Mesendoderm (in vitro differentiated cells): ENCODE measurements around the gene DYSF.
"Not testable (repeated sequence)": the region's sequence is repeated elsewhere in the genome, so short reads cannot be mapped to it uniquely, and the experiment has no call there.

ENCODE experiments used
- DNase-seq: peaks from one replicate; pipeline ENCODE4 v3.0.0; 2013
- H2AK5ac ChIP-seq: 2 replicates; pipeline ENCODE4 v1.6.1; 2013; ENCODE audit warnings: low read length, inconsistent platforms
- H2BK120ac ChIP-seq: 2 replicates; pipeline ENCODE4 v1.6.1; 2013; ENCODE audit warnings: low read depth, mild to moderate bottlenecking, low read length, moderate library complexity, mixed read lengths
- H2BK15ac ChIP-seq: replicated peaks from 2 replicates; pipeline ENCODE4 v1.6.1; 2013; ENCODE audit warnings: low read depth, mild to moderate bottlenecking, moderate library complexity
- H2BK5ac ChIP-seq: 2 replicates; pipeline ENCODE4 v1.6.1; 2013; ENCODE audit warnings: low read length, inconsistent platforms
- H3K18ac ChIP-seq: 2 replicates; pipeline ENCODE4 v1.6.1; 2013; ENCODE audit warnings: mild to moderate bottlenecking, low read length, mixed read lengths
- H3K23ac ChIP-seq: one replicate; pipeline ENCODE4 v1.6.1; 2013; ENCODE audit warnings: low read length
- H3K27ac ChIP-seq: 2 replicates; pipeline ENCODE4 v1.5.1; 2013; ENCODE audit warnings: low read depth, mild to moderate bottlenecking, inconsistent platforms, low read length, moderate library complexity
- H3K27me3 ChIP-seq: 2 replicates; pipeline ENCODE4 v1.6.1; 2013; ENCODE audit warnings: low read length, control low read depth, mild to moderate bottlenecking, inconsistent platforms; ENCODE audit not compliant: insufficient read depth, poor library complexity
- H3K36me3 ChIP-seq: 2 replicates; pipeline ENCODE4 v1.6.1; 2013; ENCODE audit warnings: low read length, inconsistent platforms; ENCODE audit not compliant: control insufficient read depth, insufficient read depth
- H3K4ac ChIP-seq: one replicate; pipeline ENCODE4 v1.6.1; 2013; ENCODE audit warnings: low read depth, mild to moderate bottlenecking, low read length, moderate library complexity
- H3K4me1 ChIP-seq: 2 replicates; pipeline ENCODE4 v1.6.1; 2013; ENCODE audit warnings: low read depth, low read length, inconsistent platforms; ENCODE audit not compliant: control insufficient read depth
- H3K4me2 ChIP-seq: 2 replicates; pipeline ENCODE4 v1.6.1; 2013; ENCODE audit warnings: low read length
- H3K4me3 ChIP-seq: 2 replicates; pipeline ENCODE4 v1.5.1; 2013; ENCODE audit warnings: mild to moderate bottlenecking, low read length
- H3K56ac ChIP-seq: one replicate; pipeline ENCODE4 v1.6.1; 2013; ENCODE audit warnings: low read length
- H3K79me1 ChIP-seq: 2 replicates; pipeline ENCODE4 v1.6.1; 2013; ENCODE audit warnings: low read length, inconsistent platforms
- H3K79me2 ChIP-seq: 2 replicates; pipeline ENCODE4 v1.6.1; 2013; ENCODE audit warnings: mild to moderate bottlenecking, low read length; ENCODE audit not compliant: control insufficient read depth, insufficient read depth
- H3K9ac ChIP-seq: 2 replicates; pipeline ENCODE4 v1.6.1; 2013; ENCODE audit warnings: low read length, inconsistent platforms
- H4K5ac ChIP-seq: one replicate; pipeline ENCODE4 v1.6.1; 2013; ENCODE audit warnings: low read length
- H4K8ac ChIP-seq: one replicate; pipeline ENCODE4 v1.6.1; 2013; ENCODE audit warnings: low read depth, mild to moderate bottlenecking, control low read depth, low read length, moderate library complexity
- WGBS: extraction: QIAGEN DNeasy Blood & Tissue Kit; methylation state at CpG from one replicate; pipeline ENCODE4 v1.1.7; 2013; ENCODE audit warnings: low lambda C conversion rate, missing lambda C conversion rate; ENCODE audit not compliant: insufficient coverage; ENCODE audit errors: extremely low coverage; 5-methylcytosine and 5-hydroxymethylcytosine counted together

DYSF gene

DNA sequence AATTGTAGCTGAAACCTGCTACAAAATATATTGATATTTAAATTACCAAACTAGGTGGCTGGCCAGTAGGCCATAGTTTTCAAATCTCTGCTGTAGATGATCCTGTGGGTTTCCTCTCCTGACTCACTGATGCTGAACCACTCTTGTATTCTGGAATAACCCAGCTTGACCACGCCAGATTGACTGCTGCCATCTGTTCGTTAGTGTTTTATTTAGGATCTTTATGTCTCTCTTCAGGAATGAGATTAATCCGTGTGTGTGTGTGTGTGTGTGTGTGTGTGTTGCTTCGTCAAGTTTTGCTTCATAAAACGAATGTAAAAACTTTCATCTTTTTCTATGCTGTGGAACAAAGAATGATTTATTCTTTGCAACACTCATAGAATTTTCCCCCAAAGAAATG lies 187.1 kb downstream of the DYSF start:
- DNase-seq, result no peak
- Histone ChIP-seq H3K9ac (no peak overlapping the region), H3K23ac (no peak overlapping the region), H3K36me3 (no peaks in the 10 kb centered on the region), H3K27ac (no peak overlapping the region), H2AK5ac (no peak overlapping the region), H3K4me1 (no peaks in the 10 kb centered on the region), H3K79me1 (no peaks in the 10 kb centered on the region), H2BK15ac (no peak overlapping the region), H3K4me2 (no peak overlapping the region), H3K4me3 (no peak overlapping the region), H2BK120ac (no peak overlapping the region), H3K27me3 (no peaks in the 10 kb centered on the region), H3K56ac (no peak overlapping the region), H3K79me2 (no peaks in the 10 kb centered on the region), H4K5ac (no peak overlapping the region), H4K8ac (no peak overlapping the region), H2BK5ac (no peak overlapping the region), H3K18ac (no peak overlapping the region), H3K4ac (no peak overlapping the region)
- WGBS, result no CpG with 5 or more reads among the region's 5 CpGs

DNA sequence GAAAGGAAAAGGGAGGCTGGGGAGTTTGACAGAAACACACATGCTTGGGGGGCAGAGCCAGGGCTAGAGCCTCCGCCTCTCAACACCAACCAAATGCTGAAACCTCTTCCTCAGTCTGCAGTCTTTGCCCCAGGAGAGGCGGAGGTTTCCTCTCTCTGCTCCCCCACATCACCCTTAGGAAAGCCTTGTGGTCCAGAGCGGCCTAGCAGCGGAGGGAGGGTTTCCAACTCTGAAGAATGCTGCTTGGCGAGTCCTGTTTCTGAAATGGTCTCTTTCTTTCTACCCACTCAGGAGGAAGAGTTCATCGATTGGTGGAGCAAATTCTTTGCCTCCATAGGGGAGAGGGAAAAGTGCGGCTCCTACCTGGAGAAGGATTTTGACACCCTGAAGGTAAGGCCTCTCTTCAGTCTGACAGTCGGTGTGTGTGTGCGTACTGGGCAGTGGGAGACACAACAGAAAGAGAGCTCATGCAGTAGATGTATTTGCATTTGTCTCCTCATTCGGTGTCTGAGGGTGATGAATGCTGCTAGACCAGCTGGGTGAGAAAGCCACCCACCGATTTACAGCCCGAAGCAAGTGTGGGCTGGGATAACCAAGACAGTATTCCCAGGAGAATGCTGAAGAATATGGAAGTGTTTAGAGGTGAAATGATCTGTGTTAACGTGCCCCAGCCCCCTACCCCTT lies 190.5 kb downstream of the DYSF start:
- Histone ChIP-seq H4K8ac (no peak overlapping the region), H2BK15ac (no peak overlapping the region), H2AK5ac (no peak overlapping the region), H3K79me2 (no peaks in the 10 kb centered on the region), H4K5ac (no peak overlapping the region), H3K36me3 (no peaks in the 10 kb centered on the region), H2BK5ac (no peak overlapping the region), H3K23ac (no peak overlapping the region), H3K4me3 (no peak overlapping the region), H3K56ac (no peak overlapping the region), H2BK120ac (no peak overlapping the region), H3K9ac (no peak overlapping the region), H3K4ac (no peak overlapping the region), H3K18ac (no peak overlapping the region), H3K27ac (no peak overlapping the region), H3K4me1 (no peaks in the 10 kb centered on the region), H3K4me2 (no peak overlapping the region), H3K79me1 (no peaks in the 10 kb centered on the region), H3K27me3 (no peaks in the 10 kb centered on the region)
- DNase-seq, result peak; percentile 65
- no CpG with 5 or more reads among the region's 13 CpGs for WGBS

DNA sequence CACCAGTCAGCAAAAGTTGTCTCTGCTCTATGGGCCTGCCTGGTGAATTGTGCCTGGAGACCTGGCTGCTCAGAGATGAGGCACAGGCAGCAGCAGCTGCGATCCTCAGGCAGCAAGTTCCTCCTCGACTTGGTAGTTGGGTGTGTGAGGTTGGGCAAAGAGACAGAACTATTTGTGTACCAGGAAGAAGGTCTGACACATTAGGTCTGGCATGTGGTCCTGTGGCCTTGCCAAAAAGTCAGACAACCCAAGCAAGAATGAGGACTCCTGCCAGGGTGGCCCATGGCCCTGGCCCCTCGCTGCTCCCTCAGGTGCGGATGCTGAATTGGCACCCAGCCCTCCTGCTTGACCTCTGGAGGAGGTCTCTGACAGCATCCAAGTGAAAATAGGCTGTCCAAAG lies 192.7 kb downstream of the DYSF start:
- Histone ChIP-seq H3K4me2 (no peak overlapping the region), H4K5ac (no peak overlapping the region), H2BK15ac (no peak overlapping the region), H2BK5ac (no peak overlapping the region), H3K36me3 (no peaks in the 10 kb centered on the region), H3K27ac (no peak overlapping the region), H3K4ac (no peak overlapping the region), H3K4me3 (no peak overlapping the region), H3K23ac (no peak overlapping the region), H3K27me3 (no peaks in the 10 kb centered on the region), H3K79me2 (no peaks in the 10 kb centered on the region), H3K9ac (no peak overlapping the region), H2BK120ac (no peak overlapping the region), H3K18ac (no peak overlapping the region), H3K79me1 (no peaks in the 10 kb centered on the region), H2AK5ac (no peak overlapping the region), H3K4me1 (no peaks in the 10 kb centered on the region), H4K8ac (no peak overlapping the region), H3K56ac (no peak overlapping the region)
- WGBS, result no CpG with 5 or more reads among the region's 4 CpGs
- no peak for DNase-seq

DNA sequence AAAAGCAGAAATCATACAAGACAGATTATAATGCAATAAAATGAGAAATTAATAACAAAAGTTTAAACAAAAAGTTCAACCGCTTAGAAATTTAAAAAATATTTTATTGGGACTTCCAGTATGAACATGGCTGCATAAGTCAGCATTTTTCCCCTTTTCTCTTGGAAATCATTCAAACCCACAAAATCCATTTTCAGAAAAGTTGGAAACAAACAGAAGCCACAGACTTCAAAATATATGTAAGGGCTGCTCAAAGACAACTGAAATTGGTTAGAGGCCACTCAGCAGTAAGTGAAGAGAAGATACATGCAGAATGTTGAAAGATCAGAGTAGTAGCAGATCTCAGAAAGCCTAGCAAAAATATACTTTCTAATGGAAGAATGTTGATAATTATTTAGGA lies 194.0 kb downstream of the DYSF start:
- H2BK5ac ChIP-seq, result no peak overlapping the region
- no CpG with 5 or more reads among the region's 1 CpG for WGBS
- H3K79me1 ChIP-seq, result no peaks in the 10 kb centered on the region
- no peaks in the 10 kb centered on the region for H3K79me2 ChIP-seq
- H4K8ac ChIP-seq, result no peak overlapping the region
- no peak overlapping the region for H3K4me3 ChIP-seq
- H3K4me2 ChIP-seq, result no peak overlapping the region
- H3K56ac ChIP-seq, result no peak overlapping the region
- H2AK5ac ChIP-seq, result no peak overlapping the region
- H3K18ac ChIP-seq, result no peak overlapping the region
- H3K36me3 ChIP-seq, result no peaks in the 10 kb centered on the region
- H3K27me3 ChIP-seq, result no peaks in the 10 kb centered on the region
- no peaks in the 10 kb centered on the region for H3K4me1 ChIP-seq
- H3K9ac ChIP-seq, result no peak overlapping the region
- no peak overlapping the region for H3K4ac ChIP-seq
- no peak overlapping the region for H2BK15ac ChIP-seq
- H3K23ac ChIP-seq, result no peak overlapping the region
- no peak overlapping the region for H4K5ac ChIP-seq
- no peak overlapping the region for H2BK120ac ChIP-seq
- DNase-seq, result no peak
- no peak overlapping the region for H3K27ac ChIP-seq

DNA sequence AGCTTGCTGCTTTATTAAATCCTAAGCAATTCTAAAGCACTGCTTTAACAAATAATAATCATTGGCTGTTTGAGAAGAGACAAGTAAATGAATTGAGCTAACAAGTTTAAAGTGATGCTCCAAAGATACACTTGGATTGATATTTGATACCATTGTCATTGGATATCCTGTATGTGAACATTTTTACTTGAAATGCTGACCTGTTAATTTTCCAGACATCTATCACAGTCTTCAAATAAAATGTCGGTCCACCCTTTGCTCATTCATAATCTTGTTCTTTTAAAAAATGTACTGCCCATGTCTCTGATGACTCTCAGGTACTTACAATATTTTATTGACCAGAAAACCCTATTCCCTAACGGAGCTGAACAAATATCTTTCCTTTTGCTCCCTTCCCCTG lies 202.1 kb downstream of the DYSF start:
- Histone ChIP-seq H3K4me1 (no peaks in the 10 kb centered on the region), H2AK5ac (no peak overlapping the region), H3K36me3 (no peaks in the 10 kb centered on the region), H3K18ac (no peak overlapping the region), H4K8ac (no peak overlapping the region), H3K9ac (no peak overlapping the region), H3K27me3 (no peaks in the 10 kb centered on the region), H3K4me2 (no peak overlapping the region), H4K5ac (no peak overlapping the region), H2BK120ac (no peak overlapping the region), H3K56ac (no peak overlapping the region), H3K4ac (no peak overlapping the region), H3K4me3 (no peak overlapping the region), H2BK15ac (no peak overlapping the region), H3K27ac (no peak overlapping the region), H2BK5ac (no peak overlapping the region), H3K79me2 (no peaks in the 10 kb centered on the region), H3K23ac (no peak overlapping the region), H3K79me1 (no peaks in the 10 kb centered on the region)
- WGBS, result no CpG with 5 or more reads among the region's 2 CpGs
- DNase-seq, result no peak

DNA sequence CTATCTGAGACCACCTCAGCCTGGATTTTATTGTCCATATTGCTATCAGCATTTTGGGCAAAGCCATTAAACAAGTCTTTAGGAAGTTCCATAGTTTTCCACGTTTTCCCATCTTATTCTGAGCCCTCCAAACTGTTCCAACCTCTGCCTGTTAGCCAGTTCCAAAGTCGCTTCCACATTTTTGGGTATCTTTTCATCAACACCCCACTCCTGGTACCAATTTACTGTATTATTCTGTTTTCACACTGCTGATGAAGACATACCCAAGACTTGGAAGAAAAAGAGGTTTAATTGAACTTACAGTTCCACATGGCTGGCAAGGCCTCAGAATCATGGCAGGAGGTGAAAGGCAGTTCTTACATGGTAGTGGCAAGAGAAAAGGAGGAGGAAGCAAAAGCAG lies 204.9 kb downstream of the DYSF start:
- H3K27me3 ChIP-seq, H3K4me1 ChIP-seq, H3K27ac ChIP-seq, H3K56ac ChIP-seq, H2AK5ac ChIP-seq, H3K18ac ChIP-seq, H2BK120ac ChIP-seq, H3K36me3 ChIP-seq, H3K4me3 ChIP-seq, H2BK15ac ChIP-seq, H3K9ac ChIP-seq, H3K4ac ChIP-seq, H3K79me2 ChIP-seq, H2BK5ac ChIP-seq, DNase-seq, H3K4me2 ChIP-seq, H4K8ac ChIP-seq, H3K23ac ChIP-seq, H4K5ac ChIP-seq, H3K79me1 ChIP-seq: not testable (repeated sequence)
- no CpG with 5 or more reads among the region's 2 CpGs for WGBS
